Measurements from ENCODE around the gene MYH9. TPM values are rescaled to one million over a fixed set of nuclear protein-coding genes. Genes with fewer than 3 reads are reported as not detected.
A peak's percentile ranks its signal among the peaks of the same experiment; 100 is the strongest.
"Not testable (repeated sequence)": the region's sequence is repeated elsewhere in the genome, so short reads cannot be mapped to it uniquely, and the experiment has no call there.

MYH9 gene
- total RNA-seq, 4 donors from 2014 or later = 337 to 553 (median 433) TPM

DNA sequence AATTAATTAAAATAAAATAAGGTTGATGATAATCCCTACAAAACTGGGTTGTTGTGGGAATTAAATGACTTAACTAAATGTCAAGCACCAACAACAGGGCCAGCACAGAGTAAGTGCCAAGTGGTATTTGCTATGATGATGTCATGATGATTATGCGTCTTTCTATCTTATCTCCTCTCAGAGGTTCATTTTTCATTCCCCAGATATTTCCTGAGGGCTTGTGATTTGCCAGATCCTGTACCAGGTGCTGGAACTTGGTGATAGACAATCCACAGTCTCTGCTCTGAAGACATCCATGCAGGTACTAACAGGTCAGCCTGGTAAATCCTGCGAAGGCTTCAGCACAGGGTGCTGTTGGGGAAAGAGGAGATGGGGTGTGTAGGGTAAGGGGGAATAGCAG lies 8.1 kb upstream of the MYH9 start:
- Histone ChIP-seq H3K4me3 (no peak overlapping the region), H3K36me3 (no peaks in the 10 kb centered on the region), H3K9me3 (no peaks in the 10 kb centered on the region), H3K4me1 (peaks cover 0 to 13% (median 3%) of the 10 kb centered on the region in 4 donors), H3K27ac (no peak overlapping the region), H3K27me3 (no peaks in the 10 kb centered on the region)
- DNase-seq = no peak
- TF ChIP-seq, protein P1, sequence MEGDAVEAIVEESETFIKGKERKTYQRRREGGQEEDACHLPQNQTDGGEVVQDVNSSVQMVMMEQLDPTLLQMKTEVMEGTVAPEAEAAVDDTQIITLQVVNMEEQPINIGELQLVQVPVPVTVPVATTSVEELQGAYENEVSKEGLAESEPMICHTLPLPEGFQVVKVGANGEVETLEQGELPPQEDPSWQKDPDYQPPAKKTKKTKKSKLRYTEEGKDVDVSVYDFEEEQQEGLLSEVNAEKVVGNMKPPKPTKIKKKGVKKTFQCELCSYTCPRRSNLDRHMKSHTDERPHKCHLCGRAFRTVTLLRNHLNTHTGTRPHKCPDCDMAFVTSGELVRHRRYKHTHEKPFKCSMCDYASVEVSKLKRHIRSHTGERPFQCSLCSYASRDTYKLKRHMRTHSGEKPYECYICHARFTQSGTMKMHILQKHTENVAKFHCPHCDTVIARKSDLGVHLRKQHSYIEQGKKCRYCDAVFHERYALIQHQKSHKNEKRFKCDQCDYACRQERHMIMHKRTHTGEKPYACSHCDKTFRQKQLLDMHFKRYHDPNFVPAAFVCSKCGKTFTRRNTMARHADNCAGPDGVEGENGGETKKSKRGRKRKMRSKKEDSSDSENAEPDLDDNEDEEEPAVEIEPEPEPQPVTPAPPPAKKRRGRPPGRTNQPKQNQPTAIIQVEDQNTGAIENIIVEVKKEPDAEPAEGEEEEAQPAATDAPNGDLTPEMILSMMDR (IDR thresholded peaks at IDR 0.05) = no peak
- no peak for TF ChIP-seq POLR2A (IDR thresholded peaks at IDR 0.05)

DNA sequence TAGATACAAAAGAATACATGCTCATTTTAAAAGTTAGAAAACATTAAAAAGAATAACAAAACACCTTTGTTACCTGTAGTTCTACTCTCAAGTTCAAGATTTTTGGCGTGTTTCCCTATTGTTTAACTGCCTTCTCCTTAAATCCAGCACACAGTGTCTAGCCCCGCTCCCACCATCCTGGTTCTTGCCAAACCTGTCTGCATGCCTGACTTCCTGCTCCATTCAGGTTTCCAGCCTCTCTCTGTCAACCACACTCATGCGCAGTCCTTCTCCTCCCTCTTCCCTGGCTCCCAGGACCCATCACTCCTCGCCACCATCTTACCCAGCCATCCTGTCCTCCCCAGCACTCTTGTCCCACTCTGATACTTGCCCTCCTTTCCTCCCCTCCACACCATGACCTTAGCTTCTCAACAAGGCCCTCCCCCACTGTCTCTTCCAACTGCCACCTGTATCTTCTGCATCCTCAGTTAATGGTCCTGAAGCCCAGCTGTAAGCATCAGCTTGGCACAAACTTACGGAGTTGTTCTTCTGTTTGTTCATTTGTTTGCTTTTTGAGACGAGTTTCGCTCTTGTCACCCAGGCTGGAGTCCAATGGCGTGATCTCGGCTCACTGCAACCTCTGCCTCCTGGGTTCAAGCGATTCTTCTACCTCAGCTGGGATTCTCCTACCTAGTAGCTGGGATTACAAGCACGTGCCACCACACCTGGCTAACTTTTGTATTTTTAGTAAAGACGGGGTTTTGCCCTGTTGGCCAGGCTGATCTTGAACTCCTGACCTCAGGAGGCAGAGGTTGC lies 7.5 kb upstream of the MYH9 start:
- H3K4me1 ChIP-seq = peaks cover 0 to 13% (median 3%) of the 10 kb centered on the region in 4 donors
- peak overlapping the region in 1 of 4 donors; percentile 23 for H3K27ac ChIP-seq
- DNase-seq = no peak

DNA sequence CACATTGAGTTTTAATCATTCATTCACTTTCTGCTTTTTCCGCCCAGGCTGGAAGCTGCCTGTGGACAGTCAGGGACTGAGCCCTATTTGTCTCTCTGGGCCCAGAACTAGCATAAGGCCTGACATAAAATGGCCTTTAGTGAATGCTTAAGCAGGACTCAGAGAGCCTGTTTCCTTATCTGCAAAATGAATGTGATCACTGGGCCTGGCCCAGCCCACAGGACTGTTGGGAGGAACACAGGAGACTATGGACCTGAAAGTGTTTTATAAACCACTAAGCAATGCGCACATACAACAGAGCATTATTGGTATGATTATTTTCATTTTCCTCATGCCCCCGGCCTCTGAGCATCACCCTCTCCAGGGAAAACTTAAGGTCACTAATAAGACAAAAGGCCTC lies 3.9 kb upstream of the MYH9 start:
- Histone ChIP-seq H3K4me1 (no peaks in the 10 kb centered on the region), H3K9me3 (no peaks in the 10 kb centered on the region), H3K27me3 (no peaks in the 10 kb centered on the region), H3K27ac (peak overlapping the region in 3 of 4 donors; percentile 58 to 75 (median 69)), H3K36me3 (no peaks in the 10 kb centered on the region), H3K4me3 (no peak overlapping the region)
- peak in 2 of 3 donors; percentile 75 for DNase-seq
- peak in 1 of 2 donors; percentile 25 for TF ChIP-seq POLR2A (IDR thresholded peaks at IDR 0.05)
- TF ChIP-seq, protein P1 (IDR thresholded peaks at IDR 0.05) = no peak

More for the DNA sequence above, 7.5 kb upstream of the MYH9 start:
- H3K9me3 ChIP-seq = no peaks in the 10 kb centered on the region
- no peaks in the 10 kb centered on the region for H3K27me3 ChIP-seq
- H3K4me3 ChIP-seq = no peak overlapping the region
- TF ChIP-seq, protein P1 (IDR thresholded peaks at IDR 0.05) = no peak
- TF ChIP-seq POLR2A (IDR thresholded peaks at IDR 0.05) = no peak
- no peaks in the 10 kb centered on the region for H3K36me3 ChIP-seq

DNA sequence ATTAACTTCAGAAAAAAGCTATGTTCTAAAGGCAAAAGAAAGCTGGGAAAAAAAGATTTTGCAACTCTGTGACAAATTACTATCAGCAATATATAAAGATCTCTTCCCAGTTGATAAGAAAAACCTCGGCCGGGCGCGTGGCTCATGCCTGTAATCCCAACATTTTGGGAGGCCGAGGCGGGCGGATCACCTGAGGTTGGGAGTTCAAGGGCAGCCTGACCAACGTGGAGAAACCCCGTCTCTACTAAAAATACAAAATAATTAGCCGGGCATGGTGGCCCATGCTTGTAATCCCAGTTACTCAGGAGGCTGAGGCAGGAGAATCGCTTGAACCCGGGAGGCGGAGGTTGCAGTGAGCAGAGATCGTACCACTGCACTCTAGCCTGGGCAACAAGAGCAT lies 1.4 kb upstream of the MYH9 start:
- not testable (repeated sequence) for H3K4me3 ChIP-seq

DNA sequence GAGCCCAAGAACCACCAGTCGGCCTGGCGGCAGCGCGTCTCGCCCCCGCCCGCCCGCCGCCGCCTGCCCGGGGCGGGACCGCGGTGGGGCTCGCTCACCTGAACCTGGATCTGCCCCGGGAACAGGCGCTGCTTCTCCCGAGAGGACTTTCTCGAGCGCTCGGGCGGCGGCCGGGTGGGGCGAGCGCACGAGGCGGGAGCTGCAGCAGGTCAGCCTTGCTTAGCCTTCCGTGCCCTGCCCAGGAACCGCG lies 133 bp downstream of the MYH9 start:
- peak overlapping the region; percentile 99 to 100 (median 99) for H3K27ac ChIP-seq
- TF ChIP-seq, protein P1 (IDR thresholded peaks at IDR 0.05) = peak in 1 of 6 experiments; percentile 33
- TF ChIP-seq POLR2A (IDR thresholded peaks at IDR 0.05) = peak; percentile 98 to 99
- H3K27me3 ChIP-seq = no peaks in the 10 kb centered on the region
- DNase-seq = no peak
- H3K9me3 ChIP-seq = no peaks in the 10 kb centered on the region
- peaks cover 0 to 4% (median 0%) of the 10 kb centered on the region in 3 donors for H3K36me3 ChIP-seq
- H3K4me3 ChIP-seq = peak overlapping the region; percentile 83 to 100 (median 96)
- H3K4me1 ChIP-seq = peaks cover 0 to 29% (median 11%) of the 10 kb centered on the region in 4 donors

More for the DNA sequence above, 1.4 kb upstream of the MYH9 start:
- peak overlapping the region in 1 of 4 donors; percentile 79 for H3K27ac ChIP-seq
- not testable (repeated sequence) for H3K27me3 ChIP-seq, H3K9me3 ChIP-seq, DNase-seq, H3K36me3 ChIP-seq
- H3K4me1 ChIP-seq = peaks cover 0 to 14% (median 2%) of the 10 kb centered on the region in 4 donors

- peak; percentile 77 to 93 (median 92) for DNase-seq
- Histone ChIP-seq H3K27ac (peak overlapping the region; percentile 99 to 100 (median 99)), H3K27me3 (no peaks in the 10 kb centered on the region), H3K4me1 (peaks cover 0 to 35% (median 13%) of the 10 kb centered on the region in 4 donors), H3K9me3 (no peaks in the 10 kb centered on the region), H3K36me3 (peaks cover 0 to 6% (median 0%) of the 10 kb centered on the region in 3 donors), H3K4me3 (peak overlapping the region; percentile 83 to 100 (median 96))
- TF ChIP-seq, protein P1 (IDR thresholded peaks at IDR 0.05) = peak in 2 of 6 experiments; percentile 7 to 21
- peak; percentile 74 to 81 for TF ChIP-seq POLR2A (IDR thresholded peaks at IDR 0.05)
These were observed 663 bp downstream of the MYH9 start for GRCh38 chr22:36386900-36387708.

Measured in Peyer's patch (tissue), 4 donors.